ENCODE data around the gene HERPUD2.

The HERPUD2 gene

GRCh38 chr7:35726654-35727053, 31.7 kb upstream of the HERPUD2 start:
- no peaks in the 10 kb centered on the region for H3K36me3 ChIP-seq (ENCODE audit: low read length)

GRCh38 chr7:35725280-35725680, 30.3 kb upstream of the HERPUD2 start:
- no peaks in the 10 kb centered on the region for H3K36me3 ChIP-seq (ENCODE audit: low read length)
- no peak for TF ChIP-seq EZH2phosphoT487 (conservative IDR thresholded peaks at IDR 0.05; ENCODE audit: low read length)
- peak; percentile 76 for TF ChIP-seq CTCF (IDR thresholded peaks at IDR 0.05; ENCODE audit: insufficient read depth, low read length, poor library complexity, severe bottlenecking)
- no peaks in the 10 kb centered on the region for H3K9me2 ChIP-seq (replicated peaks; ENCODE audit: insufficient read depth, low read length)
- peaks cover 52% of the 10 kb centered on the region for H3F3A ChIP-seq (ENCODE audit: insufficient read depth)
- no peaks in the 10 kb centered on the region for H4K20me1 ChIP-seq (ENCODE audit: low read depth, low read length)
- no peaks in the 10 kb centered on the region for H3K79me2 ChIP-seq (ENCODE audit: insufficient read depth, low read length)
- peak overlapping the region; percentile 42 for H3K9ac ChIP-seq (ENCODE audit: low read length)
- no peak overlapping the region for H3K4me3 ChIP-seq (ENCODE audit: insufficient read depth, low read length, poor library complexity, severe bottlenecking)
- peak overlapping the region; percentile 63 for H3K27ac ChIP-seq (ENCODE audit: low read depth, low read length)
- H3K27me3 ChIP-seq (ENCODE audit: low read length) = no peaks in the 10 kb centered on the region
- H3K9me3 ChIP-seq (ENCODE audit: insufficient read depth, low read length) = no peaks in the 10 kb centered on the region
- peak overlapping the region; percentile 58 for H2AFZ ChIP-seq (ENCODE audit: low read depth, low read length, severe bottlenecking)
- peak overlapping the region; percentile 40 for H3K4me2 ChIP-seq (ENCODE audit: low read depth, low read length, poor library complexity, severe bottlenecking)

More at GRCh38 chr7:35726654-35727053, 31.7 kb upstream of the HERPUD2 start:
- peaks cover 56% of the 10 kb centered on the region for H3F3A ChIP-seq (ENCODE audit: insufficient read depth)
- no peaks in the 10 kb centered on the region for H3K27me3 ChIP-seq (ENCODE audit: low read length)
- peak overlapping the region; percentile 4; the same call in 1 of the 2 replicates for H3K9ac ChIP-seq (ENCODE audit: low read length)
- no peaks in the 10 kb centered on the region for H3K79me2 ChIP-seq (ENCODE audit: insufficient read depth, low read length)
- peak overlapping the region; percentile 18 for H3K4me2 ChIP-seq (ENCODE audit: low read depth, low read length, poor library complexity, severe bottlenecking)
- no peak overlapping the region for H3K4me3 ChIP-seq (ENCODE audit: insufficient read depth, low read length, poor library complexity, severe bottlenecking)
- H2AFZ ChIP-seq (ENCODE audit: low read depth, low read length, severe bottlenecking) = peak overlapping the region; percentile 1
- H3K27ac ChIP-seq (ENCODE audit: low read depth, low read length) = peak overlapping the region; percentile 92
- TF ChIP-seq CTCF (IDR thresholded peaks at IDR 0.05; ENCODE audit: insufficient read depth, low read length, poor library complexity, severe bottlenecking) (no peak), EZH2phosphoT487 (conservative IDR thresholded peaks at IDR 0.05; ENCODE audit: low read length) (no peak)
- no peaks in the 10 kb centered on the region for H3K9me3 ChIP-seq (ENCODE audit: insufficient read depth, low read length)
- no peaks in the 10 kb centered on the region for H4K20me1 ChIP-seq (ENCODE audit: low read depth, low read length)
- no peaks in the 10 kb centered on the region for H3K9me2 ChIP-seq (replicated peaks; ENCODE audit: insufficient read depth, low read length)

- no peak overlapping the region for H3K4me2 ChIP-seq (ENCODE audit: low read depth, low read length, poor library complexity, severe bottlenecking)
- no peaks in the 10 kb centered on the region for H3K27me3 ChIP-seq (ENCODE audit: low read length)
- no peak overlapping the region for H3K9ac ChIP-seq (ENCODE audit: low read length)
- H3K9me3 ChIP-seq (ENCODE audit: insufficient read depth, low read length) = no peaks in the 10 kb centered on the region
- peaks cover 30% of the 10 kb centered on the region for H3F3A ChIP-seq (ENCODE audit: insufficient read depth)
- TF ChIP-seq EZH2phosphoT487 (conservative IDR thresholded peaks at IDR 0.05; ENCODE audit: low read length) = no peak
- TF ChIP-seq CTCF (IDR thresholded peaks at IDR 0.05; ENCODE audit: insufficient read depth, low read length, poor library complexity, severe bottlenecking) = no peak
- H3K4me3 ChIP-seq (ENCODE audit: insufficient read depth, low read length, poor library complexity, severe bottlenecking) = no peak overlapping the region
- H3K27ac ChIP-seq (ENCODE audit: low read depth, low read length) = no peak overlapping the region
- H4K20me1 ChIP-seq (ENCODE audit: low read depth, low read length) = no peaks in the 10 kb centered on the region
- H3K79me2 ChIP-seq (ENCODE audit: insufficient read depth, low read length) = no peaks in the 10 kb centered on the region
- no peaks in the 10 kb centered on the region for H3K9me2 ChIP-seq (replicated peaks; ENCODE audit: insufficient read depth, low read length)
- H2AFZ ChIP-seq (ENCODE audit: low read depth, low read length, severe bottlenecking) = no peak overlapping the region
- no peaks in the 10 kb centered on the region for H3K36me3 ChIP-seq (ENCODE audit: low read length)
These were observed 28.1 kb upstream of the HERPUD2 start for GRCh38 chr7:35723011-35723410.
